ENCODE measurements around the gene PLAAT5. TPM values are rescaled to one million over a fixed set of nuclear protein-coding genes. Genes with fewer than 3 reads are reported as not detected.
"Not testable (repeated sequence)": the region's sequence is repeated elsewhere in the genome, so short reads cannot be mapped to it uniquely, and the experiment has no call there.

The PLAAT5 gene
- total RNA-seq, 1 experiment from 2014 or later: not detected

DNA sequence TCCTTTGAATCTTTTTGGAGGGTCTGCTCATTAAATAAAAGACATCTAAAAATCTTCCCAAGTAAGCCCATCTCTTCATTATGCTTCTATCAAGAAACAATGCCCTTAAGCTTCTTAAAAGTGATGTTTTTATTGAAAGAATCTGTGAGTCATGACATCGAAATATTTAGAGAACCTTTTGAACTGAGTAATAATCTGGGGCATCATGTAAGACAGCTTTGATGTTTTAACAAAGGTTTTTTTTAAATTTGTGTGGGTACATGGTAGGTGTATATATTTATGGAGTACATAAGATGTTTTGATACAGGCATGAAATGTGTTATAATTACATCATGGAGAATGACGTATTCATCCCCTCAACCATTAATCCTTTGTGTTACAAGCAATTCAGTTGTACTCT lies 46.8 kb downstream of the PLAAT5 start:
- intact Hi-C loops (cut with micrococcal nuclease; ENCODE audit: unreplicated experiment): no loop called here
- no peak overlapping the region for H3K4me2 ChIP-seq
- H4K20me1 ChIP-seq (ENCODE audit: insufficient read depth): no peaks in the 10 kb centered on the region
- H3F3A ChIP-seq (ENCODE audit: insufficient read depth, low read depth): no peaks in the 10 kb centered on the region
- no peaks in the 10 kb centered on the region for H3K4me1 ChIP-seq (replicated peaks; ENCODE audit: insufficient read depth)
- no peak overlapping the region for H3K4me3 ChIP-seq
- DNase-seq: no peak
- no peaks in the 10 kb centered on the region for H3K36me3 ChIP-seq (ENCODE audit: low read depth)
- no peaks in the 10 kb centered on the region for H3K9me2 ChIP-seq (ENCODE audit: insufficient read depth)
- H3K27me3 ChIP-seq (ENCODE audit: insufficient read depth, low read depth): peaks cover 4% of the 10 kb centered on the region; the same call in 1 of the 2 replicates
- no TSS peak for BruUV-seq (replicated peaks)
- H3K27ac ChIP-seq: no peak overlapping the region
- CTCF ChIA-PET: no interaction called here
- no peaks in the 10 kb centered on the region for H3K9me3 ChIP-seq (ENCODE audit: insufficient read depth, low read depth)
- no peak overlapping the region for H2AFZ ChIP-seq
- H3K79me2 ChIP-seq (ENCODE audit: low read depth): no peaks in the 10 kb centered on the region
- no peak for TF ChIP-seq EZH2 (IDR thresholded peaks at IDR 0.05; ENCODE audit: low read depth)
- TF ChIP-seq, protein P1, sequence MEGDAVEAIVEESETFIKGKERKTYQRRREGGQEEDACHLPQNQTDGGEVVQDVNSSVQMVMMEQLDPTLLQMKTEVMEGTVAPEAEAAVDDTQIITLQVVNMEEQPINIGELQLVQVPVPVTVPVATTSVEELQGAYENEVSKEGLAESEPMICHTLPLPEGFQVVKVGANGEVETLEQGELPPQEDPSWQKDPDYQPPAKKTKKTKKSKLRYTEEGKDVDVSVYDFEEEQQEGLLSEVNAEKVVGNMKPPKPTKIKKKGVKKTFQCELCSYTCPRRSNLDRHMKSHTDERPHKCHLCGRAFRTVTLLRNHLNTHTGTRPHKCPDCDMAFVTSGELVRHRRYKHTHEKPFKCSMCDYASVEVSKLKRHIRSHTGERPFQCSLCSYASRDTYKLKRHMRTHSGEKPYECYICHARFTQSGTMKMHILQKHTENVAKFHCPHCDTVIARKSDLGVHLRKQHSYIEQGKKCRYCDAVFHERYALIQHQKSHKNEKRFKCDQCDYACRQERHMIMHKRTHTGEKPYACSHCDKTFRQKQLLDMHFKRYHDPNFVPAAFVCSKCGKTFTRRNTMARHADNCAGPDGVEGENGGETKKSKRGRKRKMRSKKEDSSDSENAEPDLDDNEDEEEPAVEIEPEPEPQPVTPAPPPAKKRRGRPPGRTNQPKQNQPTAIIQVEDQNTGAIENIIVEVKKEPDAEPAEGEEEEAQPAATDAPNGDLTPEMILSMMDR (conservative IDR thresholded peaks at IDR 0.05): no peak
- POLR2A ChIA-PET (ENCODE audit: unreplicated experiment): no interaction called here

DNA sequence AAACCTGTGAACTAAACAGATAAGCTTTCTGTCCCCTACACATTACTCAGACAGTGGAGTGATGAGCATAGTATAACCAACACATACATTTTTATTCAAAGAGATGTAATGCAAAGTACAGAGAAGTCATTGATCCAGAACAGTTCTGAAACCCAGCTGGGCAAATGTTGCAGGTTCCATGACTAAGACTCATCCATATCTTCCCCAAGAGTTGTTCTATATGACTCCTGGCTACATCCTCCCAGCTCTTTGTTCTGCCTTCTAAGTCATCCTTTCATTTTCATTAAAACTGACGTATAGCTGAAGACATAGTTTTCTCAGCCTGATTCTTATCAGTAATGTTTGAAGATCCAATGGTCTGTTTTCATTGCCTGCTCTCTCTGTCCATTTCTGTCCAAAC lies 47.3 kb downstream of the PLAAT5 start:
- BruUV-seq (replicated peaks): no TSS peak

DNA sequence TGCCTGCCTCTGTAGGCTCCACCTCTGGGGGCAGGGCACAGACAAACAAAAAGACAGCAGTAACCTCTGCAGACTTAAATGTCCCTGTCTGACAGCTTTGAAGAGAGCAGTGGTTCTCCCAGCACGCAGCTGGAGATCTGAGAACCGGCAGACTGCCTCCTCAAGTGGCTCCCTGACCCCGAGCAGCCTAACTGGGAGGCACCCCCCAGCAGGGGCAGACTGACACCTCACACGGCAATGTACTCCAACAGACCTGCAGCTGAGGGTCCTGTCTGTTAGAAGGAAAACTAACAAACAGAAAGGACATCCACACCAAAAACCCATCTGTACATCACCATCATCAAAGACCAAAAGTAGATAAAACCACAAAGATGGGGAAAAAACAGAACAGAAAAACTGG lies 55.1 kb downstream of the PLAAT5 start:
- POLR2A ChIA-PET (ENCODE audit: unreplicated experiment); BruUV-seq (replicated peaks); intact Hi-C loops (cut with micrococcal nuclease; ENCODE audit: unreplicated experiment); H3F3A ChIP-seq (ENCODE audit: insufficient read depth, low read depth); H3K36me3 ChIP-seq (ENCODE audit: low read depth); CTCF ChIA-PET; DNase-seq; H2AFZ ChIP-seq; H3K4me3 ChIP-seq; H3K27ac ChIP-seq; H3K79me2 ChIP-seq (ENCODE audit: low read depth); H3K4me1 ChIP-seq (replicated peaks; ENCODE audit: insufficient read depth); H3K9me2 ChIP-seq (ENCODE audit: insufficient read depth); H3K9me3 ChIP-seq (ENCODE audit: insufficient read depth, low read depth); H4K20me1 ChIP-seq (ENCODE audit: insufficient read depth): not testable (repeated sequence)
- Histone ChIP-seq H3K4me2 (0 out of 2 replicates have a peak overlapping the region, but pooled peaks have one; percentile 42), H3K27me3 (ENCODE audit: insufficient read depth, low read depth) (peaks cover 19% of the 10 kb centered on the region; the same call in 1 of the 2 replicates)

More for the DNA sequence above, 47.3 kb downstream of the PLAAT5 start:
- Histone ChIP-seq H3K79me2 (ENCODE audit: low read depth) (no peaks in the 10 kb centered on the region), H3K27ac (no peak overlapping the region), H3K4me1 (replicated peaks; ENCODE audit: insufficient read depth) (no peaks in the 10 kb centered on the region), H3K9me2 (ENCODE audit: insufficient read depth) (no peaks in the 10 kb centered on the region), H3K27me3 (ENCODE audit: insufficient read depth, low read depth) (peaks cover 4% of the 10 kb centered on the region; the same call in 1 of the 2 replicates), H3K36me3 (ENCODE audit: low read depth) (no peaks in the 10 kb centered on the region), H3K4me2 (no peak overlapping the region), H3K9me3 (ENCODE audit: insufficient read depth, low read depth) (no peaks in the 10 kb centered on the region), H2AFZ (no peak overlapping the region), H4K20me1 (ENCODE audit: insufficient read depth) (no peaks in the 10 kb centered on the region), H3F3A (ENCODE audit: insufficient read depth, low read depth) (no peaks in the 10 kb centered on the region), H3K4me3 (no peak overlapping the region)
- ChIA-PET POLR2A (ENCODE audit: unreplicated experiment) (no interaction called here), CTCF (no interaction called here)
- no peak for DNase-seq
- intact Hi-C loops (cut with micrococcal nuclease; ENCODE audit: unreplicated experiment): no loop called here
- TF ChIP-seq, protein P1 (conservative IDR thresholded peaks at IDR 0.05): no peak
- TF ChIP-seq EZH2 (IDR thresholded peaks at IDR 0.05; ENCODE audit: low read depth): no peak

DNA sequence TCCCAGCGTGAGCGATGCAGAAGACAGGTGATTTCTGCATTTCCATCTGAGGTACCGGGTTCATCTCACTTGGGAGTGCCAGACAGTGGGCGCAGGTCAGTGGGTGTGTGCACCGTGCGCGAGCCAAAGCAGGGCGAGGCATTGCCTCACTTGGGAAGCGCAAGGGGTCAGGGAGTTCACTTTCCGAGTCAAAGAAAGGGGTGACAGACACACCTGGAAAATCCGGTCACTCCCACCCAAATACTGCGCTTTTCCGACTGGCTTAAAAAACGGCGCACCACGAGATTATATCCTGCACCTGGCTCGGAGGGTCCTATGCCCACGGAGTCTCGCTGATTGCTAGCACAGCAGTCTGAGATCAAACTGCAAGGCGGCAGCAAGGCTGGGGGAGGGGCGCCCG lies 55.6 kb downstream of the PLAAT5 start:
- CTCF ChIA-PET; POLR2A ChIA-PET (ENCODE audit: unreplicated experiment); H3K27ac ChIP-seq; H4K20me1 ChIP-seq (ENCODE audit: insufficient read depth); BruUV-seq (replicated peaks); H3K4me1 ChIP-seq (replicated peaks; ENCODE audit: insufficient read depth); DNase-seq; H3K79me2 ChIP-seq (ENCODE audit: low read depth); H3K36me3 ChIP-seq (ENCODE audit: low read depth); H3F3A ChIP-seq (ENCODE audit: insufficient read depth, low read depth); H3K9me2 ChIP-seq (ENCODE audit: insufficient read depth); intact Hi-C loops (cut with micrococcal nuclease; ENCODE audit: unreplicated experiment); H3K9me3 ChIP-seq (ENCODE audit: insufficient read depth, low read depth): not testable (repeated sequence)
- Histone ChIP-seq H2AFZ (0 out of 2 replicates have a peak overlapping the region, but pooled peaks have one; percentile 64), H3K27me3 (ENCODE audit: insufficient read depth, low read depth) (peaks cover 19% of the 10 kb centered on the region; the same call in 1 of the 2 replicates), H3K4me2 (peak overlapping the region; percentile 73), H3K4me3 (peak overlapping the region; percentile 45)

DNA sequence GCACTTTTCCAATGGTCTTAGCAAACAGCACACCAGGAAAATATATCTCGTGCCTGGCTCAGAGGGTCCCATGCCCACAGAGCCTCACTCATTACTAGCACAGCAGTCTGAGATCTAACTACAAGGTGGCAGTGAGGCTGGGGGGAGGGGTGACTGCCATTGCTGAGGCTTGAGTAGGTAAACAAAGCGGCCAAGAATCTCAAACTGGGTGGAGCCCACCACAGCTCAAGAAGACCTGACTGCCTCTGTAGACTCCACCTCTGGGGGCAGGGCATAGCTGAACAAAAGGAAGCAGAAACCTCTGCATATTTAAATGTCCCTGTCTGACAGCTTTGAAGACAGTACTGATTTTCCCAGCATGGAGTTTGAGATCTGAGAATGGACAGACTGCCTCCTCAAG lies 60.2 kb downstream of the PLAAT5 start:
- CTCF ChIA-PET; H3K27ac ChIP-seq; DNase-seq; H3F3A ChIP-seq (ENCODE audit: insufficient read depth, low read depth); H3K4me1 ChIP-seq (replicated peaks; ENCODE audit: insufficient read depth); POLR2A ChIA-PET (ENCODE audit: unreplicated experiment); H4K20me1 ChIP-seq (ENCODE audit: insufficient read depth); H3K36me3 ChIP-seq (ENCODE audit: low read depth); H2AFZ ChIP-seq; intact Hi-C loops (cut with micrococcal nuclease; ENCODE audit: unreplicated experiment); BruUV-seq (replicated peaks); H3K9me2 ChIP-seq (ENCODE audit: insufficient read depth); H3K4me3 ChIP-seq; H3K9me3 ChIP-seq (ENCODE audit: insufficient read depth, low read depth); H3K4me2 ChIP-seq; H3K79me2 ChIP-seq (ENCODE audit: low read depth): not testable (repeated sequence)
- peaks cover 24% of the 10 kb centered on the region; the same call in 1 of the 2 replicates for H3K27me3 ChIP-seq (ENCODE audit: insufficient read depth, low read depth)

All from PC-9 (cell line).